ENCODE data around the gene COBLL1. TPM values are rescaled to one million over a fixed set of nuclear protein-coding genes. Genes with fewer than 3 reads are reported as not detected.

Gene COBLL1
- total RNA-seq, 1 experiment from 2014 or later, result 3.6 TPM

GRCh38 chr2:164696634-164697033 lies 145.0 kb downstream of the COBLL1 start:
- no peak overlapping the region for H3K4me3 ChIP-seq (ENCODE audit: low read length)
- intact Hi-C loops (cut with micrococcal nuclease), result loop anchor here (1.0 kb wide), 1 partner anchor 21 kb away; no protein-coding TSS in a partner anchor

GRCh38 chr2:164694275-164694695 lies 147.3 kb downstream of the COBLL1 start:
- Histone ChIP-seq H4K20me1 (ENCODE audit: low read length) (no peaks in the 10 kb centered on the region), H3F3A (ENCODE audit: low read length, unreplicated experiment) (no peaks in the 10 kb centered on the region), H3K36me3 (ENCODE audit: low read depth, low read length) (no peaks in the 10 kb centered on the region), H3K4me2 (ENCODE audit: low read length) (no peak overlapping the region), H3K9me3 (ENCODE audit: low read length) (no peaks in the 10 kb centered on the region), H3K4me1 (ENCODE audit: insufficient read depth, low read length) (peaks cover 19% of the 10 kb centered on the region), H3K27me3 (ENCODE audit: low read length) (no peaks in the 10 kb centered on the region), H2AFZ (ENCODE audit: low read length) (no peak overlapping the region), H3K27ac (ENCODE audit: low read length) (no peak overlapping the region), H3K4me3 (ENCODE audit: low read length) (no peak overlapping the region), H3K79me2 (ENCODE audit: low read length) (no peaks in the 10 kb centered on the region), H3K9me2 (replicated peaks; ENCODE audit: low read length) (no peaks in the 10 kb centered on the region), H3K9ac (ENCODE audit: low read length) (no peak overlapping the region)
- POLR2A ChIA-PET (ENCODE audit: unreplicated experiment), result no interaction called here
- CTCF ChIA-PET, result no interaction called here
- intact Hi-C loops (cut with micrococcal nuclease), result no loop called here
- ATAC-seq, result peak; percentile 77
- TF ChIP-seq EZH2phosphoT487 (IDR thresholded peaks at IDR 0.05; ENCODE audit: borderline replicate concordance, low read length) (no peak), EZH2 (IDR thresholded peaks at IDR 0.05; ENCODE audit: low read length, unreplicated experiment) (no peak), CTCF (conservative IDR thresholded peaks at IDR 0.05; ENCODE audit: low read depth, low read length) (no peak)
- no TSS peak for BruUV-seq (replicated peaks)
- DNase-seq, result peak; percentile 39

More at GRCh38 chr2:164696634-164697033, 145.0 kb downstream of the COBLL1 start:
- CTCF ChIA-PET, result no interaction called here
- Histone ChIP-seq H3K36me3 (ENCODE audit: low read depth, low read length) (no peaks in the 10 kb centered on the region), H3F3A (ENCODE audit: low read length, unreplicated experiment) (no peaks in the 10 kb centered on the region), H3K79me2 (ENCODE audit: low read length) (no peaks in the 10 kb centered on the region), H3K27me3 (ENCODE audit: low read length) (no peaks in the 10 kb centered on the region), H3K4me2 (ENCODE audit: low read length) (no peak overlapping the region), H2AFZ (ENCODE audit: low read length) (no peak overlapping the region), H3K27ac (ENCODE audit: low read length) (no peak overlapping the region), H4K20me1 (ENCODE audit: low read length) (no peaks in the 10 kb centered on the region), H3K9me2 (replicated peaks; ENCODE audit: low read length) (no peaks in the 10 kb centered on the region), H3K4me1 (ENCODE audit: insufficient read depth, low read length) (peaks cover 19% of the 10 kb centered on the region), H3K9me3 (ENCODE audit: low read length) (no peaks in the 10 kb centered on the region), H3K9ac (ENCODE audit: low read length) (no peak overlapping the region)
- no TSS peak for BruUV-seq (replicated peaks)
- no peak for ATAC-seq
- POLR2A ChIA-PET (ENCODE audit: unreplicated experiment), result no interaction called here
- TF ChIP-seq EZH2phosphoT487 (IDR thresholded peaks at IDR 0.05; ENCODE audit: borderline replicate concordance, low read length) (no peak), EZH2 (IDR thresholded peaks at IDR 0.05; ENCODE audit: low read length, unreplicated experiment) (no peak), CTCF (conservative IDR thresholded peaks at IDR 0.05; ENCODE audit: low read depth, low read length) (no peak)
- no peak for DNase-seq

- Histone ChIP-seq H3F3A (ENCODE audit: low read length, unreplicated experiment) (no peaks in the 10 kb centered on the region), H3K9me3 (ENCODE audit: low read length) (no peaks in the 10 kb centered on the region), H3K9me2 (replicated peaks; ENCODE audit: low read length) (no peaks in the 10 kb centered on the region), H3K79me2 (ENCODE audit: low read length) (no peaks in the 10 kb centered on the region), H2AFZ (ENCODE audit: low read length) (no peak overlapping the region), H3K27me3 (ENCODE audit: low read length) (no peaks in the 10 kb centered on the region), H3K36me3 (ENCODE audit: low read depth, low read length) (no peaks in the 10 kb centered on the region), H3K9ac (ENCODE audit: low read length) (no peak overlapping the region), H4K20me1 (ENCODE audit: low read length) (no peaks in the 10 kb centered on the region), H3K4me1 (ENCODE audit: insufficient read depth, low read length) (peaks cover 19% of the 10 kb centered on the region), H3K27ac (ENCODE audit: low read length) (no peak overlapping the region), H3K4me3 (ENCODE audit: low read length) (no peak overlapping the region), H3K4me2 (ENCODE audit: low read length) (no peak overlapping the region)
- DNase-seq (no peak), ATAC-seq (peak; percentile 20)
- CTCF ChIA-PET, result no interaction called here
- intact Hi-C loops (cut with micrococcal nuclease), result no loop called here
- BruUV-seq (replicated peaks), result no TSS peak
- POLR2A ChIA-PET (ENCODE audit: unreplicated experiment), result no interaction called here
- TF ChIP-seq CTCF (conservative IDR thresholded peaks at IDR 0.05; ENCODE audit: low read depth, low read length) (no peak), EZH2 (IDR thresholded peaks at IDR 0.05; ENCODE audit: low read length, unreplicated experiment) (no peak), EZH2phosphoT487 (IDR thresholded peaks at IDR 0.05; ENCODE audit: borderline replicate concordance, low read length) (no peak)
Observed at GRCh38 chr2:164693834-164694233, 147.8 kb downstream of the COBLL1 start.

All from PC-3 (cell line).